GM19238 (cell line): ENCODE data around the gene FXR2.
"Not testable (repeated sequence)": the region's sequence is repeated elsewhere in the genome, so short reads cannot be mapped to it uniquely, and the experiment has no call there.

Experiments
- DNase-seq: peaks from one replicate; pipeline ENCODE4 v3.0.0; 2011; ENCODE audit warnings: low spot score; ENCODE audit not compliant: insufficient read length

Gene FXR2

GRCh38 chr17:7614425-7615264 lies at the start of gene FXR2:
Gene FXR2, minus strand, starts transcription at chr17:7614897. Its CDS starts 365 bp downstream, at chr17:7614532.
- peak; percentile 98 for DNase-seq

GRCh38 chr17:7656958-7657609 lies 42.4 kb upstream of the FXR2 start:
- DNase-seq, result no peak

GRCh38 chr17:7655541-7655840 lies 40.8 kb upstream of the FXR2 start:
- DNase-seq, result no peak

- DNase-seq, result no peak
These were observed 40.3 kb upstream of the FXR2 start for GRCh38 chr17:7654832-7655540.

GRCh38 chr17:7652388-7653356 lies 38.0 kb upstream of the FXR2 start:
- no peak for DNase-seq

GRCh38 chr17:7651665-7652387 lies 37.1 kb upstream of the FXR2 start:
- DNase-seq, result no peak

- no peak for DNase-seq
These were observed 36.5 kb upstream of the FXR2 start for GRCh38 chr17:7651097-7651664.

GRCh38 chr17:7650509-7651096 lies 35.9 kb upstream of the FXR2 start, which contains the start of gene ATP1B2:
Gene ATP1B2, plus strand, starts transcription at chr17:7650926. Its CDS starts 593 bp downstream, at chr17:7651519.
- peak; percentile 61 for DNase-seq

- no peak for DNase-seq
These were observed 32.3 kb upstream of the FXR2 start for GRCh38 chr17:7647018-7647417.

- no peak for DNase-seq
These were observed 31.8 kb upstream of the FXR2 start for GRCh38 chr17:7646457-7646856.

- no peak for DNase-seq
These were observed 30.1 kb upstream of the FXR2 start for GRCh38 chr17:7644775-7645174.

GRCh38 chr17:7641635-7642034 lies 26.9 kb upstream of the FXR2 start:
- not testable (repeated sequence) for DNase-seq

- no peak for DNase-seq
These were observed 26.1 kb upstream of the FXR2 start for GRCh38 chr17:7640783-7641182.

- no peak for DNase-seq
These were observed 21.5 kb upstream of the FXR2 start for GRCh38 chr17:7636163-7636562.

- no peak for DNase-seq
These were observed 19.7 kb upstream of the FXR2 start for GRCh38 chr17:7634384-7634783.

- no peak for DNase-seq
These were observed 18.4 kb upstream of the FXR2 start for GRCh38 chr17:7633093-7633492.

GRCh38 chr17:7632492-7632894 lies 17.8 kb upstream of the FXR2 start:
- peak; percentile 50 for DNase-seq

- no peak for DNase-seq
These were observed 17.0 kb upstream of the FXR2 start for GRCh38 chr17:7631398-7632380.
